H1 (cell line): Measurements from ENCODE around the gene C1orf21. TPM values are rescaled to one million over a fixed set of nuclear protein-coding genes. Genes with fewer than 3 reads are reported as not detected.

Source experiments
- CTCF ChIA-PET: fragments of 300-600 bp; sonication (Branson Sonifier 250); formaldehyde crosslinking; loops from one replicate; lab custom pipeline; 2021; ENCODE audit not compliant: partially characterized antibody; lab: Charles Lee
- POLR2A ChIA-PET: fragments of 300-600 bp; sonication (Branson Sonifier 250); formaldehyde crosslinking; loops from one replicate; lab custom pipeline; 2021; ENCODE audit warnings: inconsistent platforms; ENCODE audit not compliant: partially characterized antibody; lab: Charles Lee
- DNase-seq, 2 experiments: peaks; one replicate each; pipeline versions ENCODE4 v3.0.0 to v3.0.0-alpha.2; 2010 to 2022; ENCODE audit warnings: low spot score in 2 of 2, low read depth in 1 of 2, mixed read lengths in 1 of 2
- FAIRE-seq: peaks from 2 replicates; lab custom pipeline; 2011; peaks lifted over from hg19 to GRCh38; lab: Jason Lieb, UNC
- H2AFZ ChIP-seq: 2 replicates; pipeline ENCODE4 v1.8.1; 2012; ENCODE audit warnings: low read length, inconsistent platforms
- H2AK5ac ChIP-seq: 2 replicates; pipeline ENCODE4 v1.6.1; 2013; ENCODE audit warnings: low read depth, low read length
- H2BK120ac ChIP-seq: replicated peaks from 2 replicates; pipeline ENCODE3; 2013; ENCODE audit warnings: low read depth, low read length, inconsistent platforms
- H2BK12ac ChIP-seq: 2 replicates; pipeline ENCODE4 v1.6.1; 2013; ENCODE audit warnings: low read depth, low read length
- H2BK15ac ChIP-seq: 2 replicates; pipeline ENCODE4 v1.6.1; 2013; ENCODE audit warnings: low read length
- H2BK20ac ChIP-seq: 2 replicates; pipeline ENCODE4 v1.6.1; 2013; ENCODE audit warnings: low read length
- H2BK5ac ChIP-seq: 2 replicates; pipeline ENCODE4 v1.6.1; 2013; ENCODE audit warnings: low read depth, low read length
- H3K14ac ChIP-seq: 2 replicates; pipeline ENCODE4 v1.6.1; 2013; ENCODE audit warnings: inconsistent platforms; ENCODE audit not compliant: insufficient read length
- H3K18ac ChIP-seq: 2 replicates; pipeline ENCODE4 v1.6.1; 2013; ENCODE audit warnings: low read length; ENCODE audit errors: extremely low read depth
- H3K23ac ChIP-seq: 2 replicates; pipeline ENCODE4 v1.6.1; 2013; ENCODE audit warnings: inconsistent platforms; ENCODE audit not compliant: insufficient read length
- H3K23me2 ChIP-seq: 2 replicates; pipeline ENCODE4 v1.6.1; 2013; ENCODE audit warnings: low read depth, low read length
- H3K27ac ChIP-seq: 2 replicates; pipeline ENCODE4 v1.6.1; 2011; ENCODE audit warnings: low read depth, low read length, inconsistent platforms
- H3K27me3 ChIP-seq, 4 experiments: replicated peaks in 1 of 4; 1 replicate in 1 of 4; 2 replicates in 3 of 4; pipeline versions ENCODE4 v1.6.1 to v1.8.1; 2011 to 2013; ENCODE audit warnings: low read length in 3 of 4, mild to moderate bottlenecking in 3 of 4, inconsistent platforms in 2 of 4, mixed read lengths in 2 of 4, moderate library complexity in 1 of 4; ENCODE audit not compliant: control insufficient read depth in 3 of 4, insufficient read depth in 3 of 4; ENCODE audit errors: extremely low read depth in 1 of 4
- H3K36me3 ChIP-seq, 4 experiments: 2 replicates each; pipeline versions ENCODE4 v1.6.1 to v1.8.1; 2011 to 2013; ENCODE audit warnings: mild to moderate bottlenecking in 4 of 4, low read length in 3 of 4, moderate library complexity in 2 of 4, control low read depth in 1 of 4, inconsistent platforms in 1 of 4; ENCODE audit not compliant: insufficient read depth in 4 of 4, control insufficient read depth in 2 of 4
- H3K4ac ChIP-seq: replicated peaks from 2 replicates; pipeline ENCODE3; 2013; ENCODE audit warnings: low read length, low read depth, mixed read lengths, inconsistent platforms; ENCODE audit not compliant: insufficient read length
- H3K4me1 ChIP-seq, 4 experiments: replicated peaks in 1 of 4; 1 replicate in 1 of 4; 2 replicates in 3 of 4; pipeline versions ENCODE4 v1.6.1 to v1.8.1; 2011 to 2013; ENCODE audit warnings: low read length in 3 of 4, inconsistent platforms in 2 of 4, mixed read lengths in 1 of 4; ENCODE audit not compliant: insufficient read depth in 4 of 4, control insufficient read depth in 3 of 4
- H3K4me2 ChIP-seq, 2 experiments: 2 replicates each; pipeline versions ENCODE4 v1.6.1 to v1.8.1; 2011 to 2013; ENCODE audit warnings: low read depth in 2 of 2, low read length in 2 of 2, control low read depth in 1 of 2, inconsistent platforms in 1 of 2, mild to moderate bottlenecking in 1 of 2; ENCODE audit not compliant: insufficient read depth in 1 of 2
- H3K4me3 ChIP-seq, 4 experiments: fragments of 200-600, 300-600 bp in 1 of 4; sonication (generic), shearing (Covaris generic), sonication (Bioruptor Twin) in 1 of 4; 2 replicates each; pipeline versions ENCODE4 v1.5.1 to v1.8.1; 2011 to 2016; ENCODE audit warnings: low read length in 4 of 4, low read depth in 3 of 4, control low read depth in 2 of 4, inconsistent platforms in 2 of 4, mild to moderate bottlenecking in 2 of 4, mixed read lengths in 1 of 4, moderate library complexity in 1 of 4; ENCODE audit not compliant: insufficient read depth in 2 of 4; ENCODE audit errors: extremely low read depth in 1 of 4
- H3K56ac ChIP-seq: replicated peaks from 2 replicates; pipeline ENCODE3; 2013; ENCODE audit warnings: low read depth, mild to moderate bottlenecking, mixed read lengths, low read length, inconsistent platforms; ENCODE audit not compliant: insufficient read length
- H3K79me1 ChIP-seq: 2 replicates; pipeline ENCODE4 v1.6.1; 2013; ENCODE audit warnings: low read depth, low read length, control low read depth
- H3K79me2 ChIP-seq, 2 experiments: 2 replicates each; pipeline versions ENCODE4 v1.6.1 to v1.8.1; 2012 to 2013; ENCODE audit warnings: low read length in 2 of 2, mild to moderate bottlenecking in 2 of 2, inconsistent platforms in 1 of 2; ENCODE audit not compliant: insufficient read depth in 2 of 2, control insufficient read depth in 1 of 2
- H3K9ac ChIP-seq, 4 experiments: replicated peaks in 1 of 4; 1 replicate in 1 of 4; 2 replicates in 3 of 4; pipeline versions ENCODE4 v1.6.1 to v1.8.1; 2011 to 2013; ENCODE audit warnings: low read depth in 3 of 4, low read length in 3 of 4, control low read depth in 2 of 4, mild to moderate bottlenecking in 2 of 4, moderate library complexity in 2 of 4, inconsistent platforms in 1 of 4; ENCODE audit errors: extremely low read depth in 1 of 4
- H3K9me3 ChIP-seq, 2 experiments: 2 replicates each; pipeline versions ENCODE4 v1.6.1 to v1.8.1; 2012 to 2013; ENCODE audit warnings: mild to moderate bottlenecking in 2 of 2, moderate library complexity in 2 of 2, control low read depth in 1 of 2, inconsistent platforms in 1 of 2, low read depth in 1 of 2, low read length in 1 of 2, mixed read lengths in 1 of 2; ENCODE audit not compliant: insufficient read depth in 2 of 2
- H4K20me1 ChIP-seq, 2 experiments: replicated peaks in 1 of 2; 2 replicates each; pipeline versions ENCODE3 to v1.8.1; 2011 to 2013; ENCODE audit warnings: inconsistent platforms in 2 of 2, low read length in 2 of 2, mild to moderate bottlenecking in 1 of 2; ENCODE audit not compliant: insufficient read depth in 2 of 2, control insufficient read depth in 1 of 2
- H4K5ac ChIP-seq: 2 replicates; pipeline ENCODE4 v1.6.1; 2013; ENCODE audit warnings: low read length, low read depth, mixed read lengths, inconsistent platforms; ENCODE audit not compliant: insufficient read length
- H4K8ac ChIP-seq: 2 replicates; pipeline ENCODE4 v1.8.0; 2013; ENCODE audit warnings: mild to moderate bottlenecking, moderate library complexity, low read length, inconsistent platforms; ENCODE audit not compliant: insufficient read depth; ENCODE audit errors: extremely low read depth
- H4K91ac ChIP-seq: replicated peaks from 2 replicates; pipeline ENCODE3; 2013; ENCODE audit warnings: low read length, mixed read lengths, inconsistent platforms; ENCODE audit not compliant: insufficient read length
- SP1 ChIP-seq: IDR thresholded peaks from 2 replicates; pipeline ENCODE4 v1.6.1; 2011; ENCODE audit warnings: low read depth, low read length
- polyA plus RNA-seq, 7 experiments: library from polyadenylated mRNA; depleted of rRNA in 3 of 7; stranded (reverse) in 5 of 7; unstranded in 2 of 7; fragments of >200 nt in 5 of 7; fragments of 200-250 nt in 2 of 7; gene quantifications; 1 replicate in 5 of 7; 2 replicates in 1 of 7; 4 replicates in 1 of 7; pipeline versions ENCODE4 v1.2.1 to v1.2.3, GENCODE V29; 2011 to 2013; ENCODE audit warnings: missing spikeins in 2 of 7, mixed read lengths in 2 of 7
- total RNA-seq: library from RNA; stranded (reverse); fragmentation: NEBNext Ultra II Directional; extraction: Animal tissue kit (Norgen Biotek cat#: 25700); gene quantifications from 2 replicates; pipeline ENCODE4 v1.2.1, GENCODE V29; 2021

The C1orf21 gene
- total and polyA plus RNA-seq, 2 of the 8 experiments (the other 6 are each of a cell fraction or from before 2014, with no cell fraction given): 16.6 to 51.0 TPM

- Histone ChIP-seq H4K8ac (no peak overlapping the region), H3K9ac (no peak overlapping the region), H3K4me1 (peaks cover 0 to 6% (median 0%) of the 10 kb centered on the region in 4 experiments; a peak in 1 of 7 replicates), H3K79me2 (no peaks in the 10 kb centered on the region), H2BK5ac (no peak overlapping the region), H3K4me3 (no peak overlapping the region), H3K4ac (no peak overlapping the region), H3K36me3 (peaks cover 0 to 12% (median 2%) of the 10 kb centered on the region in 4 experiments; a peak in 2 of 8 replicates), H3K23me2 (0 out of 2 replicates have a peak, but pooled peaks cover 1% of the 10 kb centered on the region), H2BK12ac (no peak overlapping the region), H2AK5ac (no peak overlapping the region), H3K9me3 (no peaks in the 10 kb centered on the region), H2BK120ac (no peak overlapping the region), H3K18ac (no peak overlapping the region), H4K20me1 (no peaks in the 10 kb centered on the region), H3K79me1 (no peaks in the 10 kb centered on the region), H4K91ac (no peak overlapping the region), H3K14ac (no peak overlapping the region), H3K4me2 (no peak overlapping the region), H3K56ac (no peak overlapping the region), H2BK15ac (no peak overlapping the region), H3K27ac (no peak overlapping the region), H3K23ac (no peak overlapping the region), H3K27me3 (no peaks in the 10 kb centered on the region), H2BK20ac (no peak overlapping the region), H4K5ac (no peak overlapping the region), H2AFZ (no peak overlapping the region)
- POLR2A ChIA-PET: no interaction called here
- FAIRE-seq (no peak), DNase-seq (no peak)
- no peak for TF ChIP-seq SP1
- CTCF ChIA-PET: no interaction called here
Measured at GRCh38 chr1:184620469-184620868, 233.6 kb downstream of the C1orf21 start.
